Stimulated activated naive CD8-positive, alpha-beta T cell treated with anti-CD3 and anti-CD28 coated beads, Interleukin-15, amount 100 ng/mL, for 72 hours (primary cell): ENCODE data around the gene NIPBL.
"Not testable (repeated sequence)": the region's sequence is repeated elsewhere in the genome, so short reads cannot be mapped to it uniquely, and the experiment has no call there.

ENCODE experiments used
- ATAC-seq: fragments of 150-1000 bp; cut with Tn5 transposase; 2 replicates; pipeline ENCODE4 v1.10.0; 2021; ENCODE audit warnings: mild to moderate bottlenecking, moderate library complexity
- DNase-seq, 2 donors: peaks; one replicate each; pipeline ENCODE4 v3.0.0; 2021 to 2022
- H3K27ac Mint-ChIP-seq, 2 donors: one replicate each; pipeline ENCODE4 v1.8.0; 2022; ENCODE audit warnings: mild to moderate bottlenecking in 2 of 2, mixed read lengths in 2 of 2, moderate library complexity in 2 of 2
- H3K27me3 Mint-ChIP-seq: one replicate; pipeline ENCODE4 v1.8.0; 2022; ENCODE audit warnings: mixed read lengths
- H3K4me1 Mint-ChIP-seq: one replicate; pipeline ENCODE4 v1.8.0; 2022; ENCODE audit warnings: mild to moderate bottlenecking, mixed read lengths
- H3K4me3 Mint-ChIP-seq, 2 donors: one replicate each; pipeline ENCODE4 v1.8.0; 2022; ENCODE audit warnings: mild to moderate bottlenecking in 2 of 2, mixed read lengths in 2 of 2, moderate library complexity in 1 of 2
- H3K9me3 Mint-ChIP-seq, 2 donors: one replicate each; pipeline ENCODE4 v1.8.0; 2022; ENCODE audit warnings: mixed read lengths in 2 of 2

The NIPBL gene

DNA sequence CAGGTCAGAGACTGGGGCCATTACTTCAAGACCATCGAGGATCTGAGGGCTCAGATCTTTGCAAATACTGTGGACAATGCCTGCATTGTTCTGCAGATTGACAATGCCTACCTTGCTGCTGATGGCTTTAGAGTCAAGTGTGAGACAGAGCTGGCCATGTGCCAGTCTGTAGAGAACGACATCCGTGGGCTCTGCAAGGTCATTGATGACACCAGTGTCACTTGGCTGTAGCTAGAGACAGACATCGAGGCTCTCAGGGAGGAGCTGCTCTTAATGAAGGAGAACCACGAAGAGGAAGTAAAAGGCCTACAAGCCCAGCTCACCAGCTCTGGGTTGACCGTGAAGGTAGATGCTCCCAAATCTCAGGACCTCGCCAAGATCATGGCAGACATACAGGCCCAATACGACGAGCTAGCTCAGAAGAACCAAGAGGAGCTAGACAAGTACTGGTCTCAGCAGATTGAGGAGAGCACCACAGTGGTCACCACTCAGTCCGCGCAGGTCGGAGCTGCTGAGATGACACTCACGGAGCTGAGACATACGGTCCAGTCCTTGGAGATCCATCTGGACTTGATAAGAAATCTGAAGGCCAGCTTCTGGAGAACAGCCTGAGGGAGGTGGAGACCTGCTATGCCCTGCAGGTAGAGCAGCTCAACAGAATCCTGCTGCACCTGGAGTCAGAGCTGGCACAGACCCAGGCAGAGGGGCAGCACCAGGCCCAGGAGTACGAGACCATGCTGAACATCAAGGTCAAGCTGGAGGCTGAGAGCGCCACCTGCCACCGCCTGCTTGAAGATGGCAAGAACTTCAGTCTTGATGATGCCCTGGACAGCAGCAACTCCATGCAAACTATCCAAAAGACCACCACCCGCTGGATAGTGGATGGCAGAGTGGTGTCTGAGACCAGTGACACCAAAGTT, 9.3 kb downstream of the NIPBL start:
- no peaks in the 10 kb centered on the region for H3K9me3 Mint-ChIP-seq
- no peaks in the 10 kb centered on the region for H3K27me3 Mint-ChIP-seq
- H3K27ac Mint-ChIP-seq = peak overlapping the region in 1 of 2 donors; percentile 27
- peaks cover 75% of the 10 kb centered on the region for H3K4me1 Mint-ChIP-seq
- DNase-seq (no peak), ATAC-seq (no peak)
- peak overlapping the region; percentile 4 to 18 for H3K4me3 Mint-ChIP-seq

DNA sequence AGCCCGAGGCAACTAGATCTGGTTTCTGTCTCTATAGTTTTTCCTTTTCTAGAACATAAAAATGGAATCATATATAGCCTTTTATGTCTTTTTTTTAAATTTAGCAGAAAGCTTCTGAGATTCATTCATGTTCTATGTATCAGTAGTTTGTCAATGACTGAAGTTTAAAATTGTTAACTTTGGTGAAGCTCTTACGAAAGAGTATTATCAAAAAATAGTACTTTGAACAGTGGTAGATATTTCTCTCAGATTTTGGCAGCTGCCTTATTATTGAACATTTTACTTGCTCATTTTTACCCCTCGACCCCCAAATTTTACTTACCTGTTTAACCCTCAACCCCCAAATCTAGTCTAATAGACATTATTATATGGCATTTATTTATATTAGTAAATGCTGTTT, 10.2 kb downstream of the NIPBL start:
- Mint-ChIP-seq H3K4me3 (peak overlapping the region in 1 of 2 donors; percentile 13), H3K27me3 (no peaks in the 10 kb centered on the region), H3K9me3 (peaks cover 3 to 8% of the 10 kb centered on the region in 2 donors), H3K4me1 (peaks cover 73% of the 10 kb centered on the region), H3K27ac (peak overlapping the region in 1 of 2 donors; percentile 28)
- DNase-seq = no peak
- no peak for ATAC-seq

DNA sequence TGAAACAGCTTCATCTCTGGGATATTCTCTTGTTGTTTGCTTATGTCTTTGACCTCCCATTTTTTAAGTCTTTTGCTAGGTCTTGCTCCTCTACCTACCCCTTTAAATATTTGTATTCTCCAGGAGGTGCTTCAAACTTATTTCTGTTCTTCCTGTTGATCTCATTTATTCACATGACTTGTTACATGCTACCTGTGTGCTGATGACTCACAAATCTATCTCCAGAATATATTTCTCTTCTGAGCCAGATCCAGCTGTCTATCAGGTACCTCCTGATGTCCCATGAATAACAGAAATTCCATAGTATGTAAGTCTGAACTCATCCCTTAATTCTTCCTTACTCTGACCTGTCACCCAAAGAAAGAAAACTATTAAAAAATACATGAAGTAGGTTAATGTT, 11.0 kb downstream of the NIPBL start:
- H3K27me3 Mint-ChIP-seq = no peaks in the 10 kb centered on the region
- H3K4me3 Mint-ChIP-seq = peak overlapping the region in 1 of 2 donors; percentile 60
- ATAC-seq (peak; percentile 43), DNase-seq (no peak)
- peaks cover 67% of the 10 kb centered on the region for H3K4me1 Mint-ChIP-seq
- H3K9me3 Mint-ChIP-seq = peaks cover 7 to 11% of the 10 kb centered on the region in 2 donors
- peak overlapping the region in 1 of 2 donors; percentile 67 for H3K27ac Mint-ChIP-seq

DNA sequence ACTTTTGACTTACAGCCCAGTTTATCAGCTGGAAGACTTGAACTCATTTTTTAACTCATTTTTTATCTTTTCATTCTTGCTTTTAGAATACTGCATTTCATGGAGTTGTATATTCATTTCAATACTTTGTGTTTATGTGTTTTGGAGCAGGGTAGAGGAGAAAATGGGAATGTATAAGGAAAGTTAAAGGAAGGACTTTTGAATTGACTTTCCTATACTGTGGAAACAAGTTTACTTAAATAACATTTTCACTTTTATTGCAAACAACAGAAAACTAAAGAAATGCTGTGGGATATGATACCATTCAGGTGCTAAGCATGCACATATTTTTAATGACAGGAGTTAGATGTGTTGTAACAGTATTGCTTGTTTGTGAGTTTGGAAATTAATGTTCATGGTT, 11.7 kb downstream of the NIPBL start:
- peak overlapping the region; percentile 35 to 60 for H3K4me3 Mint-ChIP-seq

DNA sequence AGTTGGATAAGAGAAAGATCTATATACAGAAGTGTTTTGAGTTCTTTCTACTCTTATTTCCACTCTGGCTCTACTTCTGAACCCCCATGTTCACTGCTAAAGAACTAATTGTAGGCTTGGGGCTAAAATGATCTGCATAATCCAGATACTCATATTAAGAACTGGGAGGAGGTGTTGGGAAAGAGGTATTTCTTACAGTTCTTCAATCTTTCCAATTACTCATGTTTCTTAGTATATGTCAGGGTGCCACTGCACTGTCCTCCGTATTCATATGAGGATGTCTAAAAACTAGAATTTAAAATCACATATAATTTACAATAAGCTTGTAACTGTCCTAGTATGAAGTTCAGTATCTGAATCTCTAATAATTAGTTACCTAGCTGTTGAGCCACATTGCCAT, 12.7 kb downstream of the NIPBL start:
- ATAC-seq (peak; percentile 98), DNase-seq (no peak)
- peaks cover 7 to 11% of the 10 kb centered on the region in 2 donors for H3K9me3 Mint-ChIP-seq
- no peak overlapping the region for H3K27ac Mint-ChIP-seq
- H3K4me1 Mint-ChIP-seq = peaks cover 67% of the 10 kb centered on the region
- peak overlapping the region; percentile 6 to 7 for H3K4me3 Mint-ChIP-seq
- no peaks in the 10 kb centered on the region for H3K27me3 Mint-ChIP-seq

More for the DNA sequence above, 11.7 kb downstream of the NIPBL start:
- peaks cover 7 to 11% of the 10 kb centered on the region in 2 donors for H3K9me3 Mint-ChIP-seq
- DNase-seq (no peak), ATAC-seq (no peak)
- H3K27ac Mint-ChIP-seq = no peak overlapping the region
- peaks cover 67% of the 10 kb centered on the region for H3K4me1 Mint-ChIP-seq
- H3K27me3 Mint-ChIP-seq = no peaks in the 10 kb centered on the region

DNA sequence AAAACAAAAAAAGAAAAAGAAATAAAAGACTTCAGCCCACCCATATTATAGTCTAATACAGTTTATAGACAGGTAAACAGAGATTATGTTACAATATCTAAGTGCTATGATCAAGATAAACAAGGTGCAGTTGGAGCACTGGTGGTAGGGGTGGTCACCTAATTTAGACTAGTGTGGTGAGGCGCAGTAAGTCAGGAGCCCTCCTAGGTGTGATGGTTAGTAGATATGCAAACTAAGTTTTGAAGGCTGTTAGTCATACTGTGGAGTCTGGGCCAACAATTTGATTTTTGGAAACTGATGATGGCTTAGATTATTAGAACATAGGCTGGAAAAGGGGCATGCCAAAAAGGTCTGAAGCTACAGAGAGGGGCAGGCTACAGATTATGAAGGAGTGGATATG, 14.7 kb downstream of the NIPBL start:
- Mint-ChIP-seq H3K9me3 (peaks cover 7 to 11% of the 10 kb centered on the region in 2 donors), H3K4me3 (no peak overlapping the region), H3K4me1 (peaks cover 71% of the 10 kb centered on the region), H3K27ac (no peak overlapping the region), H3K27me3 (no peaks in the 10 kb centered on the region)
- ATAC-seq (no peak), DNase-seq (no peak)

DNA sequence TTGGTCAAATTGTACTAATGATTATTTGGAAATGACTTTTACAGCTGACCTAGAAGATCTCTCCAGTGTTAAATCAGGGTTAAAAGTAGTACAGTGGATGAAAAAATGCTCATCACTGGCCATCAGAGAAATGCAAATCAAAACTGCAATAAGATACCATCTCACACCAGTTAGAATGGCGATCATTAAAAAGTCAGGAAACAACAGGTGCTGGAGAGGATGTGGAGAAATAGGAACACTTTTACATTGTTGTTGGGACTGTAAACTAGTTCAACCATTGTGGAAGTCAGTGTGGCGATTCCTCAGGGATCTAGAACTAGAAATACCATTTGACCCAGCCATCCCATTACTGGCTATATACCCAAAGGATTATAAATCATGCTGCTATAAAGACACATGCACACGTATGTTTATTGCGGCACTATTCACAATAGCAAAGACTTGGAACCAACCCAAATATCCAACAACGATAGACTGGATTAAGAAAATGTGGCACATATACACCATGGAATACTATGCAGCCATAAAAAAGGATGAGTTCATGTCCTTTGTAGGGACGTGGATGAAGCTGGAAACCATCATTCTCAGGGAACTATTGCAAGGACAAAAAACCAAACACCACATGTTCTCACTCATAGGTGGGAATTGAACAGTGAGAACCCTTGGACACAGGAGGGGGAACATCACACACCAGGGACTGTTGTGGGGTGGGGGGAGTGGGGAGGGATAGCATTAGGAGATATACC, 15.7 kb downstream of the NIPBL start:
- not testable (repeated sequence) for H3K4me3 Mint-ChIP-seq, H3K27ac Mint-ChIP-seq, DNase-seq, ATAC-seq, H3K27me3 Mint-ChIP-seq
- H3K9me3 Mint-ChIP-seq = peaks cover 7 to 11% of the 10 kb centered on the region in 2 donors
- peaks cover 68% of the 10 kb centered on the region for H3K4me1 Mint-ChIP-seq

DNA sequence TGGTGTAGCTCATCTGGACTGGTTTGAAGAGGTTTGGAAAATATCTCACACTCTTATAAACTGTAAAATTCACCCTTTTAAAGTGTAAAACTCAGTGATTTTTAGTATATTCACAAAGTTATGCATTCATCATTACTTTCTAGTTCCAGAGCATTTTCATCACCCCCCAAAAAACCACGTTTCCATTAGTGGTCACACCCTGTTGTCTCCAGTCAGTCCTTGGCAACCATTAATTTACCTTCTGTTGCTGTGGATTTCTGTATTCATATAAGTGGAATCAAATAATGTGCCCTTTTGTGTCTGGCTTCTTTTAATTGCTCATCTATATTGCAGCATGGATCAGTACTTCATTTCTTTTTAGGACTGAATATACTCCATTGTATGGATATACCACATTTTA, 18.4 kb downstream of the NIPBL start:
- DNase-seq = no peak
- no peaks in the 10 kb centered on the region for H3K27me3 Mint-ChIP-seq
- ATAC-seq = peak; percentile 55
- H3K9me3 Mint-ChIP-seq = peaks cover 7 to 11% of the 10 kb centered on the region in 2 donors
- H3K27ac Mint-ChIP-seq = peak overlapping the region in 1 of 2 donors; percentile 3
- peaks cover 67% of the 10 kb centered on the region for H3K4me1 Mint-ChIP-seq
- H3K4me3 Mint-ChIP-seq = no peak overlapping the region

DNA sequence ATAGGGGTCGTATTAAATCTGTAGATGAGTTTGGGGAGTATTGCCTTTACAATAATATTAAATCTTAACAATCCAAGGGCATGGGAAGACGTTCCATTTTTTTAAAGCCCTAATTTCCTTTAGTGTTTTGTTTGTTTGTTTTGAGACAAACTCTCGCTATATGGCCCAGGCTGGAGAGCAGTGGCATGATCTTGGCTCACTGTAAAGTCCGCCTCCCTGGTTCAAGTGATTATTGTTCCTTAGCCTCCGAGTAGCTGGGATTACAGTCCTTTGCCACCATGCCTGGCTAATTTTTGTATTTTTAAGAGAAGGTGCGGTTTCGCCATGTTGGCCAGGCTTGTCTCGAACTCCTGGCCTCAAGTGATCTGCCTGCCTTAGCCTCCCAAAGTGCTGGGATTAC, 19.9 kb downstream of the NIPBL start:
- Mint-ChIP-seq H3K27me3 (no peaks in the 10 kb centered on the region), H3K27ac (no peak overlapping the region), H3K4me3 (no peak overlapping the region), H3K9me3 (peaks cover 6 to 7% of the 10 kb centered on the region in 2 donors), H3K4me1 (peaks cover 59% of the 10 kb centered on the region)
- DNase-seq = no peak
- no peak for ATAC-seq

DNA sequence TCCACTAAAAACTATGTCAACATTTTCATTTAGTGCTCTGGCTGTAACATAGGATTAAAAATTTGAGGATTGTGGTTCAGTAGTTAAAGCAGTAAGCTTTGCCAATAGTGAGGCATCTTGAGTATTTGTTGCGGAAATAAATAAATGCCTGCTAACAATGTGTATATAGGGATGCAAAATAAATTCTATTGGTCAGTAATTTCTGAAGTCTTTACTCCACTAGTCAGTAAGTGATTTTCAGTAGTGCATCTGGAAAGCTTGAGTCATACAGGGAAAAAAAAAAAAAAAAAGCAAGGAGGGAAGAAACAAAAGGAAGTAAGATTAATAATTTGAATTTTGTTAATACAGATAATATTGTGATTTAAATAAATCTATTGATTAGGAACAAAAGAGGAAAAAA, 21.0 kb downstream of the NIPBL start:
- Mint-ChIP-seq H3K27me3 (no peaks in the 10 kb centered on the region), H3K4me3 (no peak overlapping the region), H3K9me3 (peaks cover 8 to 9% of the 10 kb centered on the region in 2 donors), H3K27ac (peak overlapping the region in 1 of 2 donors; percentile 74), H3K4me1 (peaks cover 66% of the 10 kb centered on the region)
- DNase-seq = no peak
- no peak for ATAC-seq

DNA sequence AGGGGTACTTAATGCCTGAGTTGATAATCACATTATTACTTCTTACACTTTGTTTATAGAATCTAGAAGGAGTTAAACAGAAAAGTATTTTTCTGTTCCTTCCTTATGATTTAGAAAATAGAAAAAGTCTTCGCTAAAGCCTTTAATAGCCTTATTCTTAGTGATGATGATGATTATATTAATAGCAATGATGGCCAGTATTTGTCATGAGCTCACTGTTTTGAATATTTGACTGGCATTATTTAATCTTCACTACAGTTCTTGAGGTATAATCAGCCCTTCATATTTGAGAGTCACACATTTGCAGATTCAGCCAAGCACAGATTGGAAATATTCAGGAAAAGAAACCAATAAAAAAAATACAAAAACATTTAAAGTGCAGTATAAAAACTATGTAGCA, 23.3 kb downstream of the NIPBL start:
- no peak overlapping the region for H3K4me3 Mint-ChIP-seq
- no peaks in the 10 kb centered on the region for H3K27me3 Mint-ChIP-seq
- ATAC-seq (no peak), DNase-seq (no peak)
- H3K9me3 Mint-ChIP-seq = peaks cover 9 to 13% of the 10 kb centered on the region in 2 donors
- H3K4me1 Mint-ChIP-seq = peaks cover 68% of the 10 kb centered on the region
- no peak overlapping the region for H3K27ac Mint-ChIP-seq

DNA sequence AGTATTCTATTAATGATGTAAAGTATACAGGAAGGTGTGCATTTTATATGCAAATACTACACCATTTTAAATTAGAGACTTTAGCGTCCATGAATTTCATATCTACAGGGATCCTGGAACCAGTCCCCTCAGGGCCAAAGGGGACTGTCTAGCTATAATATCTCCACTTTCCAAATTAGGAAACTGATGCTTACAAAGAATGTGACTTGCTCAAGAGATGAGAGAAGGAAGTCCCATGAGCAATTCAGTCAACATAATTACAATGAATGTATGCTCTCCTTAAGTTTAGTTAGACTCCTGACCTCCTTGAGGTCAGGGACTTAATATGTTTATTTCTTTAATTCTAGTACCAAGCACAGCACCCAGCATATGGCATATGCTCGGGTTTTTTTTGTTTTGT, 23.7 kb downstream of the NIPBL start:
- Mint-ChIP-seq H3K4me1 (peaks cover 68% of the 10 kb centered on the region), H3K27ac (no peak overlapping the region), H3K4me3 (no peak overlapping the region), H3K9me3 (peaks cover 9 to 13% of the 10 kb centered on the region in 2 donors), H3K27me3 (no peaks in the 10 kb centered on the region)
- ATAC-seq (no peak), DNase-seq (no peak)

DNA sequence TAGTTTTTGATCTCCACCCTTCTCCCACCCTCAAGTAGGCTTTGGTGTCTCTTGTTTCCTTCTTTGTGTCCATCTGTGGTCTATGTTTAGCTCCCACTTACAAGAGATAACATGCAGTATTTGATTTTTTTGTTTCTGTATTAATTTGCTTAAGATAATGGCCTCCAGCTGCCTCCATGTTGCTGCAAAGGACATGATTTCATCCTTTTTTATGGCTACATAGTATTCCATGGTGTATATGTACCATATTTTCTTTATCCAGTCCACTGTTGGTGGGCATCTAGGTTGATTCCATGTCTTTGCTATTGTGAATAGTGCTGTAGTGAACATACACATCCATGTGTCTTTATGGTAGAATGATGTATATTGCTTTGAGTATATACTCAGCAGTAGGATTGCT, 24.5 kb downstream of the NIPBL start:
- H3K27ac Mint-ChIP-seq, DNase-seq, ATAC-seq, H3K4me3 Mint-ChIP-seq, H3K27me3 Mint-ChIP-seq: not testable (repeated sequence)
- Mint-ChIP-seq H3K4me1 (peaks cover 61% of the 10 kb centered on the region), H3K9me3 (peaks cover 9 to 13% of the 10 kb centered on the region in 2 donors)

DNA sequence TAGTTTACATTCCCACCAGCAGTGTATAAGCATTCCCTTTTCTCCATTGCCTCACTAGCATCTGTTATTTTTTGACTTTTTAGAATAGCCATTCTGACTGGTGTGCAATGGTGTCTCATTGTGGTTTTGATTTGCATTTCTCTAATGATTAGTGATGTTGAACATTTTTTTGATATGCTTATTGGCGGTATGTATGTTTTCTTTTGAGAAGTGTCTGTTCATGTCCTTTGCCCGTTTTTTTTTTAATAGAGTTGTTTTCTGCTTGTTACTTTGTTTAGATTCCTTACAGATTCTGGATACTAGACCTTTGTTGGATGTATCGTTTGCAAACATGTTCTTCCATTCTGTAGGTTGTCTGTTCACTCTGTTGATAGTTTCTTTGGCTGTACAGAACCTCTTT, 25.3 kb downstream of the NIPBL start:
- peaks cover 58% of the 10 kb centered on the region for H3K4me1 Mint-ChIP-seq
- ATAC-seq = no peak
- H3K27ac Mint-ChIP-seq = no peak overlapping the region
- peaks cover 9 to 13% of the 10 kb centered on the region in 2 donors for H3K9me3 Mint-ChIP-seq
- no peak overlapping the region for H3K4me3 Mint-ChIP-seq
- no peak for DNase-seq
- H3K27me3 Mint-ChIP-seq = no peaks in the 10 kb centered on the region

DNA sequence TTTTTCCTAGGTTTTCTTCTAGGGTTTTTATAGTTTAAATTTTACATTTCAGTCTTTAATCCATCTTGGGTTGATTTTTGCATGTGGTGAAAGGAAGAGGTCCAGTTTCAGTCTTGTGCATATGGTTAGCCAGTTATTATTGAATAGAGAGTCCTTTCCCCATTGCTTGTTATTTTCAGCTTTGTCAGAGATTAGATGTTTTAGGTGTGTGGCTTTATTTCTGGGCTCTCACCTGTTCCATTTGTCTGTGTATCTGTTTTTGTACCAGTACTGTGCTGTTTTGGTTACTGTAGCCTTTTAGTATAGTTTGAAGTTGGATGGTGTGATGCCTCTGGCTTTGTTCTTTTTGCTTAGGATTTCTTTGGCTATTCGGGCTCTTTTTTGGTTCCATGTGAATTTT, 25.8 kb downstream of the NIPBL start:
- Mint-ChIP-seq H3K4me1 (peaks cover 58% of the 10 kb centered on the region), H3K9me3 (peaks cover 9 to 13% of the 10 kb centered on the region in 2 donors), H3K4me3 (no peak overlapping the region), H3K27ac (no peak overlapping the region), H3K27me3 (no peaks in the 10 kb centered on the region)
- DNase-seq = no peak
- no peak for ATAC-seq

DNA sequence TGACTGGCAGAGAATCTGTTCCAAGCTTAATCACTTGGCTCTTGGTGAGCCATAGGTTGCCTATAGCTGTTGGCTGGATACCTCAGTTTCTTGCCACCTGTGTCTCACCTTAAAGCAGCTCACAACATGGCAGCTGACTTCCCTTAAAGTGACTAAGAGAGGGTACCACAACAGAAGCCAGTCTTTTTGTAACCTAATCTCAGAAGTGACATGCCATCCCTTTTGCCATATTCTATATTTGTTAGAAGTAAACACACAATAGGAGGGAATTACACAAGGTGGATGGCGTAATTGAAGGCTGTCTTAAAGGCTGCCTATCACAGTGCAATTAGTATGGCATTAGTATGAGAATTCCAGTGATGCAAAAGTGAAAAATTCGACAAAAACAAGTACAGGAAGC, 28.1 kb downstream of the NIPBL start:
- no peak overlapping the region for H3K4me3 Mint-ChIP-seq
- ATAC-seq (peak; percentile 48), DNase-seq (no peak)
- H3K27ac Mint-ChIP-seq = no peak overlapping the region
- no peaks in the 10 kb centered on the region for H3K27me3 Mint-ChIP-seq
- peaks cover 9 to 13% of the 10 kb centered on the region in 2 donors for H3K9me3 Mint-ChIP-seq
- H3K4me1 Mint-ChIP-seq = peaks cover 60% of the 10 kb centered on the region
